ENCODE results near the gene ELAVL4.

- TF ChIP-seq CTCF (conservative IDR thresholded peaks at IDR 0.05) (no peak), ZFX (IDR thresholded peaks at IDR 0.05) (no peak)
Observed at GRCh38 chr1:50139339-50140181, 30.8 kb downstream of the ELAVL4 start.
